ENCODE measurements around the gene RALGAPA1.

The RALGAPA1 gene

GRCh38 chr14:35506927-35507326 lies 302.2 kb downstream of the RALGAPA1 start:
- no peaks in the 10 kb centered on the region for H3K27me3 ChIP-seq (ENCODE audit: insufficient read depth, low read length)
- H3K27ac ChIP-seq (ENCODE audit: low read depth, low read length), result no peak overlapping the region
- H3K4me3 ChIP-seq (ENCODE audit: low read length), result no peak overlapping the region
- no peak overlapping the region for H3K9ac ChIP-seq (ENCODE audit: low read depth, low read length)
- H3K36me3 ChIP-seq (ENCODE audit: insufficient read depth, low read length), result no peaks in the 10 kb centered on the region
- no peaks in the 10 kb centered on the region for H3K4me1 ChIP-seq (ENCODE audit: insufficient read depth, low read length)
- no peaks in the 10 kb centered on the region for H3K9me3 ChIP-seq (ENCODE audit: insufficient read depth, low read depth, low read length)

- H3K4me1 ChIP-seq (ENCODE audit: insufficient read depth, low read length), result no peaks in the 10 kb centered on the region
- no peak overlapping the region for H3K4me3 ChIP-seq (ENCODE audit: low read length)
- no peaks in the 10 kb centered on the region for H3K36me3 ChIP-seq (ENCODE audit: insufficient read depth, low read length)
- 93% methylated on average over 4 of the region's 6 CpGs for WGBS
- no peak overlapping the region for H3K27ac ChIP-seq (ENCODE audit: low read depth, low read length)
- no peaks in the 10 kb centered on the region for H3K27me3 ChIP-seq (ENCODE audit: insufficient read depth, low read length)
- H3K9me3 ChIP-seq (ENCODE audit: insufficient read depth, low read depth, low read length), result no peaks in the 10 kb centered on the region
- no peak overlapping the region for H3K9ac ChIP-seq (ENCODE audit: low read depth, low read length)
Measured at GRCh38 chr14:35506461-35506860, 302.6 kb downstream of the RALGAPA1 start.

- no peak overlapping the region for H3K27ac ChIP-seq (ENCODE audit: low read depth, low read length)
- WGBS, result 76% methylated on average over 1 of the region's 1 CpG
Measured at GRCh38 chr14:35504260-35504659, 304.8 kb downstream of the RALGAPA1 start.

GRCh38 chr14:35503646-35504045 lies 305.4 kb downstream of the RALGAPA1 start:
- no peak overlapping the region for H3K27ac ChIP-seq (ENCODE audit: low read depth, low read length)
- no peaks in the 10 kb centered on the region for H3K36me3 ChIP-seq (ENCODE audit: insufficient read depth, low read length)
- no peaks in the 10 kb centered on the region for H3K27me3 ChIP-seq (ENCODE audit: insufficient read depth, low read length)
- no peaks in the 10 kb centered on the region for H3K4me1 ChIP-seq (ENCODE audit: insufficient read depth, low read length)
- no peaks in the 10 kb centered on the region for H3K9me3 ChIP-seq (ENCODE audit: insufficient read depth, low read depth, low read length)
- H3K9ac ChIP-seq (ENCODE audit: low read depth, low read length), result no peak overlapping the region
- 49% methylated on average over 3 of the region's 3 CpGs for whole genome bisulfite sequencing
- H3K4me3 ChIP-seq (ENCODE audit: low read length), result no peak overlapping the region

More at GRCh38 chr14:35504260-35504659, 304.8 kb downstream of the RALGAPA1 start:
- no peak overlapping the region for H3K4me3 ChIP-seq (ENCODE audit: low read length)
- H3K9me3 ChIP-seq (ENCODE audit: insufficient read depth, low read depth, low read length), result no peaks in the 10 kb centered on the region
- H3K9ac ChIP-seq (ENCODE audit: low read depth, low read length), result no peak overlapping the region
- H3K4me1 ChIP-seq (ENCODE audit: insufficient read depth, low read length), result no peaks in the 10 kb centered on the region
- no peaks in the 10 kb centered on the region for H3K36me3 ChIP-seq (ENCODE audit: insufficient read depth, low read length)
- no peaks in the 10 kb centered on the region for H3K27me3 ChIP-seq (ENCODE audit: insufficient read depth, low read length)

GRCh38 chr14:35499180-35499579 lies 309.9 kb downstream of the RALGAPA1 start:
- 93% methylated on average over 2 of the region's 2 CpGs for WGBS
- no peaks in the 10 kb centered on the region for H3K9me3 ChIP-seq (ENCODE audit: insufficient read depth, low read depth, low read length)
- no peaks in the 10 kb centered on the region for H3K27me3 ChIP-seq (ENCODE audit: insufficient read depth, low read length)
- no peaks in the 10 kb centered on the region for H3K4me1 ChIP-seq (ENCODE audit: insufficient read depth, low read length)
- H3K4me3 ChIP-seq (ENCODE audit: low read length), result no peak overlapping the region
- H3K36me3 ChIP-seq (ENCODE audit: insufficient read depth, low read length), result no peaks in the 10 kb centered on the region
- no peak overlapping the region for H3K27ac ChIP-seq (ENCODE audit: low read depth, low read length)
- H3K9ac ChIP-seq (ENCODE audit: low read depth, low read length), result no peak overlapping the region

- Histone ChIP-seq H3K4me1 (ENCODE audit: insufficient read depth, low read length) (no peaks in the 10 kb centered on the region), H3K27me3 (ENCODE audit: insufficient read depth, low read length) (no peaks in the 10 kb centered on the region), H3K9ac (ENCODE audit: low read depth, low read length) (no peak overlapping the region), H3K36me3 (ENCODE audit: insufficient read depth, low read length) (no peaks in the 10 kb centered on the region), H3K9me3 (ENCODE audit: insufficient read depth, low read depth, low read length) (peaks cover 7% of the 10 kb centered on the region; the same call in 1 of the 2 replicates), H3K4me3 (ENCODE audit: low read length) (no peak overlapping the region), H3K27ac (ENCODE audit: low read depth, low read length) (no peak overlapping the region)
Measured at GRCh38 chr14:35495278-35495677, 313.8 kb downstream of the RALGAPA1 start.

GRCh38 chr14:35492569-35493014 lies 316.5 kb downstream of the RALGAPA1 start:
- no peaks in the 10 kb centered on the region for H3K36me3 ChIP-seq (ENCODE audit: insufficient read depth, low read length)
- no peaks in the 10 kb centered on the region for H3K27me3 ChIP-seq (ENCODE audit: insufficient read depth, low read length)
- H3K9me3 ChIP-seq (ENCODE audit: insufficient read depth, low read depth, low read length), result peaks cover 7% of the 10 kb centered on the region; the same call in 1 of the 2 replicates
- no peak overlapping the region for H3K9ac ChIP-seq (ENCODE audit: low read depth, low read length)
- H3K4me3 ChIP-seq (ENCODE audit: low read length), result no peak overlapping the region
- H3K27ac ChIP-seq (ENCODE audit: low read depth, low read length), result no peak overlapping the region
- no peaks in the 10 kb centered on the region for H3K4me1 ChIP-seq (ENCODE audit: insufficient read depth, low read length)

Measured in HUES64 (cell line).